ENCODE results near the gene IL11.
"Not testable (repeated sequence)": the region's sequence is repeated elsewhere in the genome, so short reads cannot be mapped to it uniquely, and the experiment has no call there.

IL11 gene

GRCh38 chr19:55348317-55349034, 21.8 kb downstream of the IL11 start:
- DNase-seq: no peak

- no peak for DNase-seq
Observed at GRCh38 chr19:55347442-55348009, 22.7 kb downstream of the IL11 start.

GRCh38 chr19:55346725-55347441, 23.4 kb downstream of the IL11 start:
- DNase-seq: no peak

- no peak for DNase-seq
Observed at GRCh38 chr19:55345818-55346724, 24.2 kb downstream of the IL11 start.

- DNase-seq: no peak
Observed at GRCh38 chr19:55345101-55345817, 25.0 kb downstream of the IL11 start.

- DNase-seq: peak; percentile 58
Observed at GRCh38 chr19:55344444-55344843, 25.8 kb downstream of the IL11 start.

- DNase-seq: no peak
Observed at GRCh38 chr19:55341595-55342531, 28.4 kb downstream of the IL11 start.

GRCh38 chr19:55341171-55341588, 29.1 kb downstream of the IL11 start:
- peak; percentile 86 for DNase-seq

- DNase-seq: peak; percentile 62
Observed at GRCh38 chr19:55340784-55341147, 29.5 kb downstream of the IL11 start.

GRCh38 chr19:55339889-55340783, 30.1 kb downstream of the IL11 start:
- no peak for DNase-seq

GRCh38 chr19:55339105-55339888, 31.0 kb downstream of the IL11 start, which contains the start of gene KMT5C:
TSS of gene KMT5C (plus strand) at chr19:55339876. CDS start at chr19:55341937, 2,061 bp downstream.
- peak; percentile 99 for DNase-seq

- no peak for DNase-seq
Observed at GRCh38 chr19:55336101-55336500, 34.2 kb downstream of the IL11 start.

- no peak for DNase-seq
Observed at GRCh38 chr19:55333870-55334269, 36.4 kb downstream of the IL11 start.

- not testable (repeated sequence) for DNase-seq
Observed at GRCh38 chr19:55329791-55330190, 40.5 kb downstream of the IL11 start.

- DNase-seq: not testable (repeated sequence)
Observed at GRCh38 chr19:55328774-55329318, 41.4 kb downstream of the IL11 start.

- no peak for DNase-seq
Observed at GRCh38 chr19:55325172-55325571, 45.1 kb downstream of the IL11 start, which contains the start of gene TMEM150B. TSS of gene TMEM150B (minus strand) at chr19:55325341. CDS start at chr19:55321036, 4,305 bp downstream.

- DNase-seq: no peak
Observed at GRCh38 chr19:55324662-55325061, 45.6 kb downstream of the IL11 start.

- no peak for DNase-seq
Observed at GRCh38 chr19:55322204-55322885, 47.9 kb downstream of the IL11 start.
